GM12878 (cell line): ENCODE results near the gene MEI1.

ENCODE experiments used
- BHLHE40 ChIP-seq, 2 experiments: fragments of 450-650 bp in 1 of 2; IDR thresholded peaks; 2 replicates each; pipeline ENCODE4 v1.6.1; 2011 to 2017; ENCODE audit warnings: low read depth in 2 of 2, borderline replicate concordance in 1 of 2, improper control_type of control experiment in 1 of 2, low read length in 1 of 2, mild to moderate bottlenecking in 1 of 2
- BRCA1 ChIP-seq: IDR thresholded peaks from 2 replicates; pipeline ENCODE4 v1.6.1; 2011; ENCODE audit warnings: low read depth, low read length, improper control_type of control experiment
- JUND ChIP-seq: IDR thresholded peaks from 2 replicates; pipeline ENCODE4 v1.6.1; 2012; ENCODE audit warnings: low read depth, mild to moderate bottlenecking, low read length, improper control_type of control experiment, moderate library complexity
- MEF2A ChIP-seq: IDR thresholded peaks from 2 replicates; pipeline ENCODE4 v1.6.1; 2011; ENCODE audit warnings: low read depth, mild to moderate bottlenecking, low read length, moderate library complexity; ENCODE audit not compliant: insufficient read depth
- POLR2A ChIP-seq: IDR thresholded peaks from 2 replicates; pipeline ENCODE4 v1.6.1; 2011; ENCODE audit warnings: low read depth, mild to moderate bottlenecking, low read length
- TCF12 ChIP-seq: IDR thresholded peaks from 2 replicates; pipeline ENCODE4 v1.6.1; 2011; ENCODE audit warnings: low read depth, mild to moderate bottlenecking, low read length
- ZNF24 ChIP-seq: fragments of 450-650 bp; IDR thresholded peaks from 2 replicates; pipeline ENCODE4 v1.6.1; 2017; ENCODE audit warnings: antibody characterized with exemption, mild to moderate bottlenecking
- ZNF274 ChIP-seq: IDR thresholded peaks from one replicate; pipeline ENCODE4 v1.8.0; 2011; ENCODE audit not compliant: insufficient read length, insufficient read depth

- no peak for TF ChIP-seq BRCA1
- TF ChIP-seq MEF2A: no peak
- TF ChIP-seq ZNF274: no peak
- TF ChIP-seq JUND: no peak
- TF ChIP-seq TCF12: no peak
- TF ChIP-seq ZNF24: no peak
- TF ChIP-seq BHLHE40 (IDR thresholded peaks at IDR 0.05; ENCODE audit: borderline replicate concordance in 1 of 2, low read depth in 2 of 2, low read length in 1 of 2): no peak
- TF ChIP-seq POLR2A: no peak
These were observed 110.7 kb downstream of the MEI1 start for GRCh38 chr22:41810022-41810421.
